K562 (cell line): Measurements from ENCODE around the gene SLA2. TPM values are rescaled to one million over a fixed set of nuclear protein-coding genes. Genes with fewer than 3 reads are reported as not detected.

ENCODE experiments used
- C11orf30 ChIP-seq: fragments of 450-650 bp; IDR thresholded peaks from 2 replicates; pipeline ENCODE4 v1.6.1; 2016; ENCODE audit warnings: low read depth, mild to moderate bottlenecking
- CREM ChIP-seq: IDR thresholded peaks from 2 replicates; pipeline ENCODE4 v1.6.1; 2014; ENCODE audit warnings: antibody characterized with exemption, low read depth
- E2F3 ChIP-seq: fragments of 250-450 bp; sonication (Bioruptor Pico); IDR thresholded peaks from 2 replicates; pipeline ENCODE4 v1.4.0; 2020; ENCODE audit warnings: mild to moderate bottlenecking
- KDM5B ChIP-seq: fragments of 200-600 bp; sonication (generic); IDR thresholded peaks from 2 replicates; pipeline ENCODE4 v1.6.1; 2012; ENCODE audit warnings: low read depth, mild to moderate bottlenecking, moderate library complexity, low read length, control low read depth, inconsistent platforms; ENCODE audit not compliant: insufficient replicate concordance
- L3MBTL2 ChIP-seq: fragments of 450-650 bp; IDR thresholded peaks from 2 replicates; pipeline ENCODE4 v1.6.1; 2016; ENCODE audit warnings: mild to moderate bottlenecking, moderate library complexity
- RERE ChIP-seq: sonication (generic); formaldehyde crosslinking; IDR thresholded peaks from 2 replicates; pipeline ENCODE4 v1.8.0; 2023; ENCODE audit warnings: missing genetic modification reagents, mild to moderate bottlenecking, borderline replicate concordance
- TARDBP ChIP-seq: fragments of 450-650 bp; IDR thresholded peaks from 2 replicates; pipeline ENCODE4 v1.6.1; 2016
- TFAM ChIP-seq: fragments of 250-450 bp; sonication (Bioruptor Pico); conservative IDR thresholded peaks from 2 replicates; pipeline ENCODE4 v1.5.0; 2021; ENCODE audit warnings: mild to moderate bottlenecking, moderate library complexity
- THAP12 ChIP-seq: fragments of 250-450 bp; sonication (Bioruptor Pico); IDR thresholded peaks from 2 replicates; pipeline ENCODE4 v1.9.0; 2021; ENCODE audit warnings: mild to moderate bottlenecking, inconsistent platforms
- TRIM25 ChIP-seq: fragments of 450-650 bp; IDR thresholded peaks from 2 replicates; pipeline ENCODE4 v1.7.0; 2016; ENCODE audit warnings: borderline replicate concordance
- ZNF253 ChIP-seq: fragments of 250-450 bp; sonication (Bioruptor Pico); conservative IDR thresholded peaks from 2 replicates; pipeline ENCODE4 v1.6.1; 2021; ENCODE audit warnings: mild to moderate bottlenecking
- ZNF263 ChIP-seq: sonication (generic); formaldehyde crosslinking; IDR thresholded peaks from 2 replicates; pipeline ENCODE4 v1.8.0; 2022; ENCODE audit warnings: mild to moderate bottlenecking, missing genetic modification reagents, borderline replicate concordance
- ZNF449 ChIP-seq: fragments of 250-450 bp; sonication (Bioruptor Pico); IDR thresholded peaks from 2 replicates; pipeline ENCODE4 v1.8.0; 2022; ENCODE audit warnings: moderate library complexity, mild to moderate bottlenecking, inconsistent platforms
- ZNF780A ChIP-seq: fragments of 250-450 bp; sonication (Bioruptor Pico); IDR thresholded peaks from 2 replicates; pipeline ENCODE4 v1.5.0; 2021; ENCODE audit warnings: mild to moderate bottlenecking
- polyA plus RNA-seq, 8 experiments: library from polyadenylated mRNA; depleted of rRNA in 4 of 8; stranded (reverse) in 5 of 8; unstranded in 3 of 8; fragments of >200 nt; fragmentation: Nextera tagmentation in 2 of 8; fragmentation: Illumina TruSeq in 1 of 8; extraction: Ambion mirVana in 2 of 8; extraction: Trizol in 1 of 8; gene quantifications; 2 replicates each; pipeline versions ENCODE4 v1.2.1 to v1.2.3, GENCODE V29; 2011 to 2014; ENCODE audit warnings: inconsistent platforms in 1 of 8, missing spikeins in 1 of 8
- total RNA-seq, 7 experiments: library from RNA; depleted of rRNA in 6 of 7; stranded (reverse); fragments of >200 nt in 6 of 7; fragmentation: Illumina TruSeq in 2 of 7; extraction: Trizol in 2 of 7; gene quantifications; 2 replicates each; pipeline versions ENCODE4 v1.2.1 to v1.2.3, GENCODE V29; 2011 to 2021; ENCODE audit warnings: low replicate concordance in 1 of 7

The SLA2 gene
- total and polyA plus RNA-seq, 9 of the 15 experiments (the other 6 are each of a cell fraction or from before 2014, with no cell fraction given) = 0.07 TPM; not detected in 7

- TF ChIP-seq C11orf30 = no peak
- TF ChIP-seq ZNF780A = no peak
- no peak for TF ChIP-seq TFAM (CRISPR knock-in tag)
- TF ChIP-seq E2F3 (CRISPR knock-in tag) = no peak
- no peak for TF ChIP-seq RERE (CRISPR knock-in tag)
- no peak for TF ChIP-seq KDM5B
- no peak for TF ChIP-seq ZNF449
- TF ChIP-seq THAP12 (CRISPR knock-in tag) = no peak
- TF ChIP-seq CREM = no peak
- TF ChIP-seq TARDBP = no peak
- TF ChIP-seq ZNF263 (CRISPR knock-in tag) = no peak
- TF ChIP-seq TRIM25 = no peak
- TF ChIP-seq ZNF253 (CRISPR knock-in tag) = no peak
- TF ChIP-seq L3MBTL2 = peak; percentile 76
Measured at GRCh38 chr20:36572701-36573102, 73.3 kb downstream of the SLA2 start (continued).
